NT2/D1 (cell line): ENCODE measurements around the gene QPRT.
"Not testable (repeated sequence)": the region's sequence is repeated elsewhere in the genome, so short reads cannot be mapped to it uniquely, and the experiment has no call there.

ENCODE experiments used
- DNase-seq: peaks from one replicate; pipeline ENCODE4 v3.0.0-alpha.2; 2011; ENCODE audit warnings: low read depth, low spot score
- H3K27me3 ChIP-seq: 2 replicates; pipeline ENCODE4 v1.6.0; 2011; ENCODE audit warnings: mild to moderate bottlenecking; ENCODE audit not compliant: insufficient read length, insufficient read depth
- H3K36me3 ChIP-seq: 2 replicates; pipeline ENCODE4 v1.6.1; 2011; ENCODE audit warnings: mild to moderate bottlenecking, low read length, mixed read lengths; ENCODE audit not compliant: insufficient read depth, insufficient read length
- H3K4me1 ChIP-seq: 2 replicates; pipeline ENCODE4 v1.5.1; 2011; ENCODE audit not compliant: insufficient read depth, insufficient read length
- H3K4me3 ChIP-seq: 2 replicates; pipeline ENCODE4 v1.5.1; 2011; ENCODE audit warnings: low read depth; ENCODE audit not compliant: insufficient read length
- H3K9ac ChIP-seq: 2 replicates; pipeline ENCODE4 v1.6.0; 2011; ENCODE audit warnings: low read depth; ENCODE audit not compliant: insufficient read length
- H3K9me3 ChIP-seq: 2 replicates; pipeline ENCODE4 v1.5.1; 2011; ENCODE audit warnings: mild to moderate bottlenecking, low read length; ENCODE audit not compliant: insufficient read depth
- SUZ12 ChIP-seq: IDR thresholded peaks from 2 replicates; pipeline ENCODE4 v1.6.1; 2011; ENCODE audit not compliant: insufficient read length, insufficient read depth; ENCODE audit errors: extremely low read depth
- YY1 ChIP-seq: IDR thresholded peaks from 2 replicates; pipeline ENCODE4 v1.6.1; 2011; ENCODE audit not compliant: insufficient read length, insufficient read depth
- ZNF274 ChIP-seq: IDR thresholded peaks from 2 replicates; pipeline ENCODE4 v1.6.1; 2011; ENCODE audit warnings: mild to moderate bottlenecking, low read depth, low read length

The QPRT gene

GRCh38 chr16:29714972-29715371 lies 36.0 kb downstream of the QPRT start:
- DNase-seq = no peak
- peaks cover 46% of the 10 kb centered on the region for H3K36me3 ChIP-seq

GRCh38 chr16:29717113-29717512 lies 38.1 kb downstream of the QPRT start:
- H3K36me3 ChIP-seq = peaks cover 37% of the 10 kb centered on the region
- no peak overlapping the region for H3K4me3 ChIP-seq
- no peak for TF ChIP-seq SUZ12
- no peak for TF ChIP-seq YY1
- no peak for TF ChIP-seq ZNF274
- DNase-seq = no peak
- no peaks in the 10 kb centered on the region for H3K9me3 ChIP-seq
- peaks cover 2% of the 10 kb centered on the region for H3K4me1 ChIP-seq
- no peak overlapping the region for H3K9ac ChIP-seq
- no peaks in the 10 kb centered on the region for H3K27me3 ChIP-seq

More at GRCh38 chr16:29714972-29715371, 36.0 kb downstream of the QPRT start:
- no peak for TF ChIP-seq SUZ12
- TF ChIP-seq YY1 = no peak
- no peak for TF ChIP-seq ZNF274
- Histone ChIP-seq H3K27me3 (no peaks in the 10 kb centered on the region), H3K4me3 (no peak overlapping the region), H3K4me1 (peaks cover under 1% of the 10 kb centered on the region), H3K9ac (no peak overlapping the region), H3K9me3 (no peaks in the 10 kb centered on the region)

- H3K36me3 ChIP-seq = peaks cover 33% of the 10 kb centered on the region
- no peaks in the 10 kb centered on the region for H3K27me3 ChIP-seq
- DNase-seq = no peak
- TF ChIP-seq YY1 (no peak), SUZ12 (no peak), ZNF274 (no peak)
- H3K9ac ChIP-seq = no peak overlapping the region
- no peaks in the 10 kb centered on the region for H3K9me3 ChIP-seq
- peaks cover 2% of the 10 kb centered on the region for H3K4me1 ChIP-seq
- no peak overlapping the region for H3K4me3 ChIP-seq
Observed at GRCh38 chr16:29719063-29719462, 40.1 kb downstream of the QPRT start.

GRCh38 chr16:29720703-29721102 lies 41.7 kb downstream of the QPRT start:
- no peaks in the 10 kb centered on the region for H3K27me3 ChIP-seq
- H3K36me3 ChIP-seq = peaks cover 25% of the 10 kb centered on the region
- H3K9me3 ChIP-seq = no peaks in the 10 kb centered on the region
- H3K4me3 ChIP-seq = no peak overlapping the region
- peaks cover 2% of the 10 kb centered on the region for H3K4me1 ChIP-seq
- no peak for DNase-seq
- TF ChIP-seq ZNF274 (no peak), SUZ12 (no peak), YY1 (no peak)
- no peak overlapping the region for H3K9ac ChIP-seq

- H3K4me1 ChIP-seq, H3K9ac ChIP-seq, H3K9me3 ChIP-seq, DNase-seq, H3K4me3 ChIP-seq, H3K27me3 ChIP-seq: not testable (repeated sequence)
- H3K36me3 ChIP-seq = peaks cover 26% of the 10 kb centered on the region
Observed at GRCh38 chr16:29721167-29721879, 42.3 kb downstream of the QPRT start.

GRCh38 chr16:29726845-29727377 lies 47.9 kb downstream of the QPRT start:
- no peaks in the 10 kb centered on the region for H3K9me3 ChIP-seq
- DNase-seq = no peak
- H3K4me1 ChIP-seq = peaks cover 3% of the 10 kb centered on the region
- peaks cover 59% of the 10 kb centered on the region for H3K36me3 ChIP-seq
- no peak overlapping the region for H3K4me3 ChIP-seq
- H3K27me3 ChIP-seq = no peaks in the 10 kb centered on the region
- TF ChIP-seq ZNF274 (no peak), SUZ12 (no peak)
- H3K9ac ChIP-seq = no peak overlapping the region

- Histone ChIP-seq H3K4me1 (peaks cover 3% of the 10 kb centered on the region), H3K4me3 (no peak overlapping the region), H3K36me3 (peaks cover 63% of the 10 kb centered on the region), H3K9me3 (no peaks in the 10 kb centered on the region), H3K9ac (no peak overlapping the region), H3K27me3 (no peaks in the 10 kb centered on the region)
- DNase-seq = no peak
- TF ChIP-seq SUZ12 = no peak
- TF ChIP-seq YY1 = no peak
- no peak for TF ChIP-seq ZNF274
Observed at GRCh38 chr16:29727452-29727851, 48.5 kb downstream of the QPRT start.
